SU-DHL-6 (cell line): ENCODE measurements around the gene ANXA3.

Source experiments
- H2AFZ ChIP-seq: fragments of 200-600 bp; sonication (generic); 2 replicates; pipeline ENCODE4 v1.6.1; 2014; ENCODE audit warnings: low read depth, mild to moderate bottlenecking, moderate library complexity, mixed read lengths, antibody characterized with exemption, low read length; ENCODE audit not compliant: severe bottlenecking
- H3F3A ChIP-seq: fragments of 200-600 bp; shearing (Covaris generic); 2 replicates; pipeline ENCODE4 v1.6.0; 2016; ENCODE audit warnings: antibody characterized with exemption, mild to moderate bottlenecking; ENCODE audit not compliant: insufficient read depth
- H3K27ac ChIP-seq: fragments of 200-600 bp; sonication (generic); 2 replicates; pipeline ENCODE4 v1.5.1; 2016; ENCODE audit warnings: low read depth, mild to moderate bottlenecking, low read length, moderate library complexity, mixed read lengths
- H3K27me3 ChIP-seq: fragments of 200-600 bp; sonication (generic), shearing (Covaris generic); 2 replicates; pipeline ENCODE4 v1.6.0; 2014; ENCODE audit warnings: mild to moderate bottlenecking, low read length
- H3K36me3 ChIP-seq: fragments of 200-600 bp; sonication (generic); 2 replicates; pipeline ENCODE4 v1.6.1; 2014; ENCODE audit warnings: mild to moderate bottlenecking, low read length, mixed read lengths
- H3K4me2 ChIP-seq: fragments of 300-600, 200-600 bp; shearing (Covaris generic), sonication (generic); 2 replicates; pipeline ENCODE4 v1.6.0; 2014; ENCODE audit warnings: low read length, low read depth, mild to moderate bottlenecking; ENCODE audit not compliant: poor library complexity, severe bottlenecking
- H3K4me3 ChIP-seq: fragments of 200-600 bp; sonication (generic); 2 replicates; pipeline ENCODE4 v1.5.1; 2014; ENCODE audit warnings: antibody characterized with exemption, low read length, mild to moderate bottlenecking, mixed read lengths; ENCODE audit not compliant: insufficient read depth, poor library complexity, severe bottlenecking
- H3K79me2 ChIP-seq: fragments of 200-600 bp; sonication (generic); 2 replicates; pipeline ENCODE4 v1.6.1; 2014; ENCODE audit warnings: mild to moderate bottlenecking, low read length, moderate library complexity; ENCODE audit not compliant: insufficient read depth
- H3K9ac ChIP-seq: fragments of 200-600 bp; sonication (generic); 2 replicates; pipeline ENCODE4 v1.7.0; 2014; ENCODE audit warnings: mild to moderate bottlenecking, low read length
- H3K9me2 ChIP-seq: fragments of 200-600 bp; sonication (generic); replicated peaks from 2 replicates; pipeline ENCODE4 v1.6.1; 2014; ENCODE audit warnings: low read length; ENCODE audit not compliant: insufficient read depth
- H3K9me3 ChIP-seq: fragments of 200-600 bp; sonication (generic); 2 replicates; pipeline ENCODE4 v1.6.1; 2014; ENCODE audit warnings: low read length, mixed read lengths; ENCODE audit not compliant: insufficient read depth
- H4K20me1 ChIP-seq: fragments of 200-600 bp; sonication (generic); 2 replicates; pipeline ENCODE4 v1.6.1; 2014; ENCODE audit warnings: low read depth, mild to moderate bottlenecking, antibody characterized with exemption, low read length, moderate library complexity, mixed read lengths
- CTCF ChIP-seq: fragments of 200-600 bp; sonication (generic); IDR thresholded peaks from one replicate; pipeline ENCODE4 v1.5.1; 2017; ENCODE audit warnings: antibody characterized with exemption, mild to moderate bottlenecking, low read length, moderate library complexity; ENCODE audit not compliant: insufficient read depth, poor library complexity, severe bottlenecking
- EZH2phosphoT487 ChIP-seq: fragments of 200-600 bp; sonication (generic), shearing (Covaris generic); conservative IDR thresholded peaks from 2 replicates; pipeline ENCODE4 v1.6.1; 2018; ENCODE audit warnings: mild to moderate bottlenecking, antibody characterized with exemption, low read length, moderate library complexity, mixed read lengths

The ANXA3 gene

GRCh38 chr4:78571804-78572203, 20.2 kb downstream of the ANXA3 start:
- Histone ChIP-seq H3K79me2 (no peaks in the 10 kb centered on the region), H3K9ac (no peak overlapping the region), H3K4me3 (no peak overlapping the region), H3K36me3 (no peaks in the 10 kb centered on the region), H3K9me3 (no peaks in the 10 kb centered on the region), H3K27me3 (no peaks in the 10 kb centered on the region), H4K20me1 (no peaks in the 10 kb centered on the region), H3K27ac (no peak overlapping the region), H2AFZ (no peak overlapping the region), H3F3A (no peaks in the 10 kb centered on the region), H3K9me2 (no peaks in the 10 kb centered on the region), H3K4me2 (no peak overlapping the region)
- TF ChIP-seq EZH2phosphoT487 (no peak), CTCF (no peak)

- no peaks in the 10 kb centered on the region for H3K27me3 ChIP-seq
- no peaks in the 10 kb centered on the region for H3K9me3 ChIP-seq
- no peaks in the 10 kb centered on the region for H3F3A ChIP-seq
- H3K4me3 ChIP-seq = no peak overlapping the region
- no peaks in the 10 kb centered on the region for H3K79me2 ChIP-seq
- H3K9ac ChIP-seq = no peak overlapping the region
- no peak overlapping the region for H3K27ac ChIP-seq
- no peaks in the 10 kb centered on the region for H3K9me2 ChIP-seq
- no peak overlapping the region for H3K4me2 ChIP-seq
- no peak overlapping the region for H2AFZ ChIP-seq
- no peaks in the 10 kb centered on the region for H4K20me1 ChIP-seq
- no peak for TF ChIP-seq EZH2phosphoT487
- no peak for TF ChIP-seq CTCF
- no peaks in the 10 kb centered on the region for H3K36me3 ChIP-seq
Measured at GRCh38 chr4:78578674-78579425, 27.3 kb downstream of the ANXA3 start.

GRCh38 chr4:78581618-78582017, 30.0 kb downstream of the ANXA3 start:
- H3K4me2 ChIP-seq = no peak overlapping the region
- no peaks in the 10 kb centered on the region for H3K79me2 ChIP-seq
- no peaks in the 10 kb centered on the region for H3K9me2 ChIP-seq
- no peaks in the 10 kb centered on the region for H3K27me3 ChIP-seq
- H2AFZ ChIP-seq = no peak overlapping the region
- H3K27ac ChIP-seq = no peak overlapping the region
- no peaks in the 10 kb centered on the region for H3F3A ChIP-seq
- H3K9me3 ChIP-seq = no peaks in the 10 kb centered on the region
- TF ChIP-seq EZH2phosphoT487 = no peak
- TF ChIP-seq CTCF = no peak
- no peak overlapping the region for H3K9ac ChIP-seq
- H4K20me1 ChIP-seq = no peaks in the 10 kb centered on the region
- no peaks in the 10 kb centered on the region for H3K36me3 ChIP-seq
- no peak overlapping the region for H3K4me3 ChIP-seq
